Osteoblast (primary cell): ENCODE data around the gene CLTRN. TPM values are rescaled to one million over a fixed set of nuclear protein-coding genes. Genes with fewer than 3 reads are reported as not detected.
"Not testable (repeated sequence)": the region's sequence is repeated elsewhere in the genome, so short reads cannot be mapped to it uniquely, and the experiment has no call there.

ENCODE experiments used
- DNase-seq: peaks from one replicate; pipeline ENCODE4 v3.0.0; 2011; ENCODE audit warnings: low spot score, mixed read lengths; ENCODE audit not compliant: insufficient read length; ENCODE audit errors: missing footprints
- H2AFZ ChIP-seq: 2 replicates; pipeline ENCODE4 v1.6.0; 2011; ENCODE audit warnings: mild to moderate bottlenecking, low read length
- H3K27ac ChIP-seq: 2 replicates; pipeline ENCODE4 v1.5.1; 2011; ENCODE audit warnings: mild to moderate bottlenecking, low read depth, low read length, moderate library complexity
- H3K27me3 ChIP-seq: 2 replicates; pipeline ENCODE4 v1.6.0; 2012; ENCODE audit warnings: mild to moderate bottlenecking, control low read depth, inconsistent platforms, low read length, moderate library complexity; ENCODE audit not compliant: insufficient read depth
- H3K36me3 ChIP-seq: 2 replicates; pipeline ENCODE4 v1.5.1; 2011; ENCODE audit warnings: mild to moderate bottlenecking, low read length, control low read depth, moderate library complexity; ENCODE audit not compliant: insufficient read depth
- H3K4me1 ChIP-seq: 2 replicates; pipeline ENCODE4 v1.5.1; 2011; ENCODE audit warnings: mild to moderate bottlenecking, low read length, control low read depth, moderate library complexity; ENCODE audit not compliant: insufficient read depth
- H3K4me2 ChIP-seq: 2 replicates; pipeline ENCODE4 v1.6.0; 2011; ENCODE audit warnings: mild to moderate bottlenecking, low read length; ENCODE audit not compliant: insufficient read depth
- H3K4me3 ChIP-seq: fragments of 200-600 bp; sonication (generic); 3 replicates; pipeline ENCODE4 v1.5.1; 2012; ENCODE audit warnings: mild to moderate bottlenecking, low read length, inconsistent platforms; ENCODE audit not compliant: insufficient read depth
- H3K79me2 ChIP-seq: 2 replicates; pipeline ENCODE4 v1.6.0; 2012; ENCODE audit warnings: mild to moderate bottlenecking, low read length, control low read depth, inconsistent platforms; ENCODE audit not compliant: insufficient read depth
- H3K9me3 ChIP-seq: 2 replicates; pipeline ENCODE4 v1.5.1; 2011; ENCODE audit warnings: low read depth, low read length, control low read depth
- H4K20me1 ChIP-seq: 2 replicates; pipeline ENCODE4 v1.6.0; 2012; ENCODE audit warnings: mild to moderate bottlenecking, low read length, control low read depth; ENCODE audit not compliant: insufficient read depth
- total RNA-seq: library from RNA; depleted of rRNA; stranded (reverse); fragments of >200 nt; gene quantifications from 2 replicates; pipeline ENCODE4 v1.2.3, GENCODE V29; 2012
- TF ChIP-seq, protein P1 (sequence below): IDR thresholded peaks from 2 replicates; pipeline ENCODE4 v1.5.1; 2011; ENCODE audit warnings: mild to moderate bottlenecking, low read depth, low read length, moderate library complexity; ENCODE audit errors: extremely low read depth

Gene CLTRN
- total RNA-seq, 1 donor, result 0.36 TPM

- peaks cover 14% of the 10 kb centered on the region for H4K20me1 ChIP-seq
- H3K9me3 ChIP-seq, result no peaks in the 10 kb centered on the region
- H3K36me3 ChIP-seq, result peaks cover 7% of the 10 kb centered on the region
- TF ChIP-seq, protein P1, sequence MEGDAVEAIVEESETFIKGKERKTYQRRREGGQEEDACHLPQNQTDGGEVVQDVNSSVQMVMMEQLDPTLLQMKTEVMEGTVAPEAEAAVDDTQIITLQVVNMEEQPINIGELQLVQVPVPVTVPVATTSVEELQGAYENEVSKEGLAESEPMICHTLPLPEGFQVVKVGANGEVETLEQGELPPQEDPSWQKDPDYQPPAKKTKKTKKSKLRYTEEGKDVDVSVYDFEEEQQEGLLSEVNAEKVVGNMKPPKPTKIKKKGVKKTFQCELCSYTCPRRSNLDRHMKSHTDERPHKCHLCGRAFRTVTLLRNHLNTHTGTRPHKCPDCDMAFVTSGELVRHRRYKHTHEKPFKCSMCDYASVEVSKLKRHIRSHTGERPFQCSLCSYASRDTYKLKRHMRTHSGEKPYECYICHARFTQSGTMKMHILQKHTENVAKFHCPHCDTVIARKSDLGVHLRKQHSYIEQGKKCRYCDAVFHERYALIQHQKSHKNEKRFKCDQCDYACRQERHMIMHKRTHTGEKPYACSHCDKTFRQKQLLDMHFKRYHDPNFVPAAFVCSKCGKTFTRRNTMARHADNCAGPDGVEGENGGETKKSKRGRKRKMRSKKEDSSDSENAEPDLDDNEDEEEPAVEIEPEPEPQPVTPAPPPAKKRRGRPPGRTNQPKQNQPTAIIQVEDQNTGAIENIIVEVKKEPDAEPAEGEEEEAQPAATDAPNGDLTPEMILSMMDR, result no peak
- H3K4me2 ChIP-seq, result peak overlapping the region; percentile 98
- no peak for DNase-seq
- H3K27me3 ChIP-seq, result no peaks in the 10 kb centered on the region
- peak overlapping the region; percentile 98 for H3K4me3 ChIP-seq
- H3K79me2 ChIP-seq, result peaks cover 41% of the 10 kb centered on the region
- H2AFZ ChIP-seq, result peak overlapping the region; percentile 100
- peak overlapping the region; percentile 99 for H3K27ac ChIP-seq
- H3K4me1 ChIP-seq, result peaks cover 19% of the 10 kb centered on the region
Measured at GRCh38 chrX:15674514-15674840, 9.9 kb upstream of the CLTRN start.

DNA sequence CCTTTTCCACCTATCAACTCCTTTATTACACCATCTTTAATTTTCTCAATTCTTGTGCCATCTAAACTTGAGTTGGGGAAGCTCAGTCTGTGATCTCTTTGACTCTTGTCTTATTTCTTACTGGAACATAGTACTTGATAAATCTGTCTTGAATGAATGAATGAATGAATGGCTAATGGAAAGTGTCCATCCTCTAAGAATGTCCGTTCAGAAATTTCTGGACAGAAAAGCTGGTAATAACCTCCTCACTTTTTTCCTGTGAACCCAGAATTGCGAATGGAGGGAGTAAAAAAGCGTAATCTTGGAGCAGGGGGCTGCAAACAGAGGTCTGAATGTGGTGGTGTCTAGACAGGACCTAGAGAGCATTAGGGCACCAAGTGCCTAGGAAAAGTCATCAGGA is 9.4 kb upstream of the CLTRN start:
- Histone ChIP-seq H3K27ac (peak overlapping the region; percentile 99), H3K4me1 (peaks cover 19% of the 10 kb centered on the region), H3K4me3 (peak overlapping the region; percentile 98), H3K27me3 (no peaks in the 10 kb centered on the region), H2AFZ (peak overlapping the region; percentile 100), H3K4me2 (peak overlapping the region; percentile 98), H4K20me1 (peaks cover 10% of the 10 kb centered on the region), H3K36me3 (peaks cover 3% of the 10 kb centered on the region), H3K79me2 (peaks cover 36% of the 10 kb centered on the region), H3K9me3 (no peaks in the 10 kb centered on the region)
- TF ChIP-seq, protein P1, result no peak
- DNase-seq, result no peak

DNA sequence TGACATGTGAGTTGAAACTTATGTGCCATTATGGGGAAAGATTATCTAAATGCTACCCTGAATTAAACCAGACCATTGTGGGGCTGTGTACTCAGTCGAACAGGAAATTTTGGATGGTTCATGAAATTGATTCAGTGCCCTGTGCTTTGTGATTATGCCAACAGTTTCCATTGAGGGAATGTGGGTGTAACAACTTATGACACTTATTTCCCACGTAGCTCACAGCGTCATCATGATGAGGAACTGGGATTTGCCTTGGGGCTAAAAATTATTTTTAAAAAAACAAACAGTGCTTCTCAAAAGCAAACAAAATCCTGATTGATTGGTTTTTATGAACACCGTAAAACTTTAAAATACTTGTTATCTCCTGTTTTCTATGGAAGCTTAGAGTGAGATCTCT is 8.3 kb upstream of the CLTRN start:
- no peaks in the 10 kb centered on the region for H3K27me3 ChIP-seq
- no peak overlapping the region for H3K4me2 ChIP-seq
- peaks cover 19% of the 10 kb centered on the region for H3K4me1 ChIP-seq
- DNase-seq, result no peak
- H2AFZ ChIP-seq, result no peak overlapping the region
- H4K20me1 ChIP-seq, result peaks cover 7% of the 10 kb centered on the region
- no peaks in the 10 kb centered on the region for H3K9me3 ChIP-seq
- TF ChIP-seq, protein P1, result no peak
- H3K4me3 ChIP-seq, result no peak overlapping the region
- H3K27ac ChIP-seq, result no peak overlapping the region
- H3K36me3 ChIP-seq, result no peaks in the 10 kb centered on the region
- H3K79me2 ChIP-seq, result peaks cover 25% of the 10 kb centered on the region

- no peaks in the 10 kb centered on the region for H3K9me3 ChIP-seq
- H4K20me1 ChIP-seq, result no peaks in the 10 kb centered on the region
- no peaks in the 10 kb centered on the region for H3K79me2 ChIP-seq
- no peak overlapping the region for H3K4me3 ChIP-seq
- TF ChIP-seq, protein P1, result no peak
- no peaks in the 10 kb centered on the region for H3K4me1 ChIP-seq
- H3K27ac ChIP-seq, result no peak overlapping the region
- peaks cover 17% of the 10 kb centered on the region for H3K27me3 ChIP-seq
- no peak overlapping the region for H3K4me2 ChIP-seq
- H3K36me3 ChIP-seq, result no peaks in the 10 kb centered on the region
- no peak overlapping the region for H2AFZ ChIP-seq
- no peak for DNase-seq
Measured at GRCh38 chrX:15663439-15663838, 1.2 kb downstream of the CLTRN start.

DNA sequence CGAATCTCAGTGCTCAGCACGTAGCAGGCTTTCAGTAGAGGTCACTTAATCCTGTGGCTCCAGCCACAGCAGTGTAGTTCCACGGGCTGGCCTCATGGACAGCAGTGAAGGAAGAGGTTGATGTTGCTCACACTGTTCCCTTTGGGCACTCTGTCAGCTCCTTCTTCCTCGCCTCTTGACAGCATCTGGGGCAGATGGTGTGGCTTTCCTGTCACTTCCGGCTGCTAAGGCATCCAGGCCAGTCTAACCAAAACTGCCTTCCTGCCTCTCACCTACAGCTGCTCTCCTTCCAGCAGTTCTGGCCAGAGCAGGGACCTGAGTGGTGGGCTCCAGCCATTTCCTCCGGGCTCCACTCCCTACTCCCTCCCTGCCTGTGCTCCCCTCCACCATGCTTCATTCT is 9.8 kb downstream of the CLTRN start:
- not testable (repeated sequence) for H3K4me3 ChIP-seq, H4K20me1 ChIP-seq, H3K79me2 ChIP-seq, H2AFZ ChIP-seq, H3K9me3 ChIP-seq, H3K27me3 ChIP-seq, DNase-seq, H3K27ac ChIP-seq, H3K4me1 ChIP-seq, H3K36me3 ChIP-seq, H3K4me2 ChIP-seq
